ENCODE measurements around the gene SRGAP1. TPM values are rescaled to one million over a fixed set of nuclear protein-coding genes. Genes with fewer than 3 reads are reported as not detected.

Gene SRGAP1
- total and polyA plus RNA-seq, 2 of the 13 experiments (the other 11 are each of a cell fraction or from before 2014, with no cell fraction given) = 1.6 to 3.4 TPM

GRCh38 chr12:64010069-64010686 is 165.7 kb downstream of the SRGAP1 start:
- no peak overlapping the region for H2AFZ ChIP-seq (ENCODE audit: low read length)
- H3K4me3 ChIP-seq (replicated peaks in 1 of 3; ENCODE audit: insufficient read depth in 1 of 3, low read depth in 2 of 3, low read length in 3 of 3) = no peak overlapping the region
- no TSS peak for BruUV-seq (replicated peaks)
- ChIA-PET POLR2A (no interaction called here), CTCF (ENCODE audit: low intra/inter-chr PET ratio, low total read pairs) (no interaction called here)
- WGBS (ENCODE audit: low lambda C conversion rate) = 50% methylated on average over 4 of the region's 4 CpGs
- H3K36me3 ChIP-seq (replicated peaks in 1 of 2; ENCODE audit: control insufficient read depth in 1 of 2, insufficient read depth in 2 of 2, low read length in 2 of 2) = no peaks in the 10 kb centered on the region; a peak in 1 of 5 replicates
- DNase-seq (ENCODE audit: low spot score) = peak; percentile 74
- no peak overlapping the region for H3K9ac ChIP-seq (ENCODE audit: insufficient read depth, low read depth, low read length)
- peaks cover 19% of the 10 kb centered on the region for H3K4me1 ChIP-seq (ENCODE audit: insufficient read depth, low read length)
- intact Hi-C loops (cut with micrococcal nuclease; ENCODE audit: unreplicated experiment) = loop anchor here (10.0 kb wide), 1 partner anchor 165 kb away; the partner anchor contains the start of gene SRGAP1
- in situ Hi-C loops (cut with HindIII; ENCODE audit: extremely low pct_ligation_motif_present, low pct_unique_long_range_greater_than_20kb) = no loop called here
- no peak for FAIRE-seq
- no peaks in the 10 kb centered on the region for H3K27me3 ChIP-seq (ENCODE audit: control insufficient read depth in 1 of 2, insufficient read depth in 2 of 2, low read length in 2 of 2)
- peak; percentile 70 for ATAC-seq
- H3K9me3 ChIP-seq (ENCODE audit: low read length) = no peaks in the 10 kb centered on the region
- no peaks in the 10 kb centered on the region for H4K20me1 ChIP-seq (ENCODE audit: insufficient read depth, low read length)
- peak overlapping the region; percentile 9; the same call in 1 of the 2 replicates for H3K4me2 ChIP-seq (ENCODE audit: low read depth, low read length)
- no peaks in the 10 kb centered on the region for H3K79me2 ChIP-seq (ENCODE audit: insufficient read depth, low read length)
- H3K27ac ChIP-seq (ENCODE audit: extremely low read length, insufficient read depth, low read length) = peak overlapping the region; percentile 24
- no peak for TF ChIP-seq ZNF503 (CRISPR knock-in tag; IDR thresholded peaks at IDR 0.05)
- TF ChIP-seq NFE2L2 (IDR thresholded peaks at IDR 0.05; ENCODE audit: low read length) = peak; percentile 67
- peak; percentile 34; the same call in 1 of the 2 replicates for TF ChIP-seq MAFF (IDR thresholded peaks at IDR 0.05; ENCODE audit: low read depth, low read length)
- TF ChIP-seq CHCHD3 (CRISPR knock-in tag; IDR thresholded peaks at IDR 0.05) = no peak
- no peak for TF ChIP-seq ZNF607 (CRISPR knock-in tag; IDR thresholded peaks at IDR 0.05; ENCODE audit: borderline replicate concordance)
- no peak for TF ChIP-seq ZNF142 (CRISPR knock-in tag; IDR thresholded peaks at IDR 0.05)
- TF ChIP-seq ARHGAP35 (CRISPR knock-in tag; IDR thresholded peaks at IDR 0.05; ENCODE audit: borderline replicate concordance) = no peak
- TF ChIP-seq NFE2 (CRISPR knock-in tag; IDR thresholded peaks at IDR 0.05) = 0 out of 2 replicates have a peak, but pooled peaks have one; percentile 41
- no peak for TF ChIP-seq THAP9 (CRISPR knock-in tag; IDR thresholded peaks at IDR 0.05; ENCODE audit: borderline replicate concordance)
- no peak for TF ChIP-seq ZBTB7A (CRISPR knock-in tag; IDR thresholded peaks at IDR 0.05)
- TF ChIP-seq FOSL2 (CRISPR knock-in tag; IDR thresholded peaks at IDR 0.05) = peak; percentile 32; the same call in 1 of the 2 replicates
- TF ChIP-seq SUZ12 (IDR thresholded peaks at IDR 0.05; ENCODE audit: low read depth, low read length) = no peak
- TF ChIP-seq ZNF652 (CRISPR knock-in tag; IDR thresholded peaks at IDR 0.05; ENCODE audit: borderline replicate concordance, low read depth) = no peak
- TF ChIP-seq ATF1 (CRISPR knock-in tag; IDR thresholded peaks at IDR 0.05) = no peak
